Loucy (cell line): ENCODE data around the gene CD74.

Experiments used
- H2AFZ ChIP-seq: fragments of 200-600 bp; sonication (generic); 2 replicates; pipeline ENCODE4 v1.6.0; 2016; ENCODE audit warnings: antibody characterized with exemption, mild to moderate bottlenecking, low read length, moderate library complexity
- H3F3A ChIP-seq: fragments of 200-600 bp; 2 replicates; pipeline ENCODE4 v1.6.0; 2016; ENCODE audit warnings: antibody characterized with exemption, low read depth, mild to moderate bottlenecking
- H3K27me3 ChIP-seq: fragments of 200-600 bp; sonication (generic); 2 replicates; pipeline ENCODE4 v1.6.1; 2014; ENCODE audit warnings: low read length, mild to moderate bottlenecking; ENCODE audit not compliant: insufficient read depth, poor library complexity, severe bottlenecking
- H3K36me3 ChIP-seq: fragments of 200-600 bp; sonication (generic); 2 replicates; pipeline ENCODE4 v1.6.1; 2016; ENCODE audit warnings: low read length; ENCODE audit not compliant: insufficient read depth
- H3K4me1 ChIP-seq: fragments of 200-600 bp; sonication (generic); 2 replicates; pipeline ENCODE4 v1.5.1; 2014; ENCODE audit warnings: low read length, mild to moderate bottlenecking; ENCODE audit not compliant: insufficient read depth, poor library complexity, severe bottlenecking
- H3K4me2 ChIP-seq: fragments of 200-600 bp; sonication (generic); 2 replicates; pipeline ENCODE4 v1.6.0; 2014; ENCODE audit warnings: antibody characterized with exemption, low read length, low read depth, mild to moderate bottlenecking; ENCODE audit not compliant: poor library complexity, severe bottlenecking
- H3K4me3 ChIP-seq: fragments of 200-600 bp; sonication (generic); 2 replicates; pipeline ENCODE4 v1.5.1; 2014; ENCODE audit warnings: low read length, mild to moderate bottlenecking, mixed read lengths; ENCODE audit not compliant: poor library complexity, severe bottlenecking
- H3K79me2 ChIP-seq: fragments of 200-600 bp; sonication (generic); 2 replicates; pipeline ENCODE4 v1.6.1; 2014; ENCODE audit warnings: low read length; ENCODE audit not compliant: insufficient read depth
- H3K9ac ChIP-seq: fragments of 200-600 bp; sonication (generic); 2 replicates; pipeline ENCODE4 v1.6.0; 2014; ENCODE audit warnings: mild to moderate bottlenecking, low read depth, low read length, moderate library complexity; ENCODE audit not compliant: poor library complexity, severe bottlenecking
- H3K9me2 ChIP-seq: fragments of 200-600 bp; sonication (generic); replicated peaks from 2 replicates; pipeline ENCODE4 v1.6.1; 2016; ENCODE audit warnings: low read depth, low read length, mixed read lengths
- H3K9me3 ChIP-seq: fragments of 200-600 bp; sonication (generic); 2 replicates; pipeline ENCODE4 v1.6.1; 2014; ENCODE audit warnings: mild to moderate bottlenecking, antibody characterized with exemption, low read length, low read depth; ENCODE audit not compliant: insufficient read depth
- H4K20me1 ChIP-seq: fragments of 200-600 bp; sonication (generic); 2 replicates; pipeline ENCODE4 v1.6.0; 2014; ENCODE audit warnings: antibody characterized with exemption, low read length, mild to moderate bottlenecking; ENCODE audit not compliant: insufficient read depth, poor library complexity, severe bottlenecking
- EZH2phosphoT487 ChIP-seq: fragments of 200-600 bp; IDR thresholded peaks from 2 replicates; pipeline ENCODE4 v1.6.1; 2018; ENCODE audit warnings: antibody characterized with exemption, mild to moderate bottlenecking, moderate library complexity, borderline replicate concordance
- TF ChIP-seq, protein P1 (sequence below): fragments of 200-600 bp; sonication (generic); conservative IDR thresholded peaks from 2 replicates; pipeline ENCODE4 v1.5.1; 2014; ENCODE audit warnings: mild to moderate bottlenecking, antibody characterized with exemption, low read length

Gene CD74

DNA sequence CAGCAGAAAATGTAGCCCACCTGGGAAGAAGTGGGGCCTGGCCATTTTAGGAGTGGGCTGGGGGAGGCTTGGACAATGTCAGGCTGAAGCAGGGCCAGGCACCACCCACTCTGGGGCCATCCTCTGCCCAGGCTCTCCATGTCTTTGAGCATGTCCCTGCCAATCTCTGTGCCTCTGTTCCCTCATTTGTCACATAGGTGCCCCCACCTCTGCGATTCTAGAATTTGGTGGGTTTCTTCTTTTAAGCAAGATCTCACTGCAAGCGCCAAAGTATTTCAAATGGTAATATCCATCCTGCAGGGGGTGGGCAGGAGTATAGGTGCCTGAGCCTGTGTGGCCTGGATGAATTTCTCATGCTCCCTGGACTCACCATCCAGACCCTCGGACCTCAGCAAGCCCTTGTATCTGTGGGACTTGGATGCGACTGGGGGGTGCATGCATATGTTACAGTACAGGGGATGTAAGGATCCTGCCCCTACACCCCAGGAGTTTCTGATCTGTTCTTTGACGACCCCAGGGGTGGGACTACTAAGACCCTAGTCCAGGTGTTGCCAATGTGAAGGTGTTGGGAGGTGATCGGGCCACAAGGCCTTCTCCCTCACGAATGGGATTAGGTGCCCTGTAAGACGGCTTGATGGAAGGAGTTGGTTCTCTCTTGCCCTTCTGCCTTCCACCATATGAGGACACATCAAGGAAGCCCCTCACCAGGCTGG is 4.3 kb downstream of the CD74 start:
- Histone ChIP-seq H3K4me2 (no peak overlapping the region), H3K4me3 (no peak overlapping the region), H3K9ac (no peak overlapping the region), H4K20me1 (no peaks in the 10 kb centered on the region), H3K27me3 (no peaks in the 10 kb centered on the region), H3K36me3 (no peaks in the 10 kb centered on the region), H3K79me2 (no peaks in the 10 kb centered on the region), H3K9me2 (no peaks in the 10 kb centered on the region), H2AFZ (no peak overlapping the region), H3K4me1 (peaks cover 5% of the 10 kb centered on the region), H3F3A (no peaks in the 10 kb centered on the region), H3K9me3 (no peaks in the 10 kb centered on the region)
- TF ChIP-seq, protein P1, sequence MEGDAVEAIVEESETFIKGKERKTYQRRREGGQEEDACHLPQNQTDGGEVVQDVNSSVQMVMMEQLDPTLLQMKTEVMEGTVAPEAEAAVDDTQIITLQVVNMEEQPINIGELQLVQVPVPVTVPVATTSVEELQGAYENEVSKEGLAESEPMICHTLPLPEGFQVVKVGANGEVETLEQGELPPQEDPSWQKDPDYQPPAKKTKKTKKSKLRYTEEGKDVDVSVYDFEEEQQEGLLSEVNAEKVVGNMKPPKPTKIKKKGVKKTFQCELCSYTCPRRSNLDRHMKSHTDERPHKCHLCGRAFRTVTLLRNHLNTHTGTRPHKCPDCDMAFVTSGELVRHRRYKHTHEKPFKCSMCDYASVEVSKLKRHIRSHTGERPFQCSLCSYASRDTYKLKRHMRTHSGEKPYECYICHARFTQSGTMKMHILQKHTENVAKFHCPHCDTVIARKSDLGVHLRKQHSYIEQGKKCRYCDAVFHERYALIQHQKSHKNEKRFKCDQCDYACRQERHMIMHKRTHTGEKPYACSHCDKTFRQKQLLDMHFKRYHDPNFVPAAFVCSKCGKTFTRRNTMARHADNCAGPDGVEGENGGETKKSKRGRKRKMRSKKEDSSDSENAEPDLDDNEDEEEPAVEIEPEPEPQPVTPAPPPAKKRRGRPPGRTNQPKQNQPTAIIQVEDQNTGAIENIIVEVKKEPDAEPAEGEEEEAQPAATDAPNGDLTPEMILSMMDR = no peak
- no peak for TF ChIP-seq EZH2phosphoT487

DNA sequence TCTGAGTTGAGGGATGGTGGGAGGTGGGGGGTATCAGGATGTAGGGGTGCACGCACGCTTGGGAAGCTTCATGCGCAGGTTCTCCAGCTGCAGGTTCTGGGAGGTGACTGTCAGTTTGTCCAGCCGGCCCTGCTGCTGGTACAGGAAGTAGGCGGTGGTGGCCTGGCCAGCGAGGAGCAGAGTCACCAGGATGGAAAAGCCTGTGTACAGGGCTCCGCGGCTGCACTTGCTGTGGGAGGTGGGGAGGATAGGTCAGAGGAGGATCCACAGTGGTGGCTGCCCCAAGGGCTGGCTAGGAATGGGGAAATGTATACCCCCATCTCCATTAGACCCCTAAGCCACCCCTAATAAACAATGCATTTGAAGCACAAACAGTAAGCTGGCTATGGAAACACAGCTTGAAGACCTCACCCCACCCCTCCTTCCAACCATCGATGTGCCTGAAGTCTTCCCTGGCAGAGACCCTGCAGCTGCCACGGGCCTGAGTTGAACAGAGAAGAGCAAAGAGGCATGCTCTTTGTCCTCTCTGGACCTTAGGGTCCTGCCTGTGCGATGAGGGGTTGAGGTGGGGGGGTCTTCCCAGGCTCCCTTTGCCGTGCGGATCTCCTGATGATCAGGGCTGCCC is 5.5 kb downstream of the CD74 start:
- Histone ChIP-seq H3K9me3 (no peaks in the 10 kb centered on the region), H3K79me2 (no peaks in the 10 kb centered on the region), H3K27me3 (no peaks in the 10 kb centered on the region), H3K9me2 (no peaks in the 10 kb centered on the region), H3K4me2 (no peak overlapping the region), H3K4me3 (no peak overlapping the region), H3K36me3 (no peaks in the 10 kb centered on the region; the same call in 1 of the 2 replicates), H3K9ac (no peak overlapping the region), H4K20me1 (no peaks in the 10 kb centered on the region), H3F3A (no peaks in the 10 kb centered on the region), H2AFZ (no peak overlapping the region), H3K4me1 (peaks cover 5% of the 10 kb centered on the region)
- no peak for TF ChIP-seq EZH2phosphoT487
- TF ChIP-seq, protein P1 = no peak

- Histone ChIP-seq H2AFZ (no peak overlapping the region), H3K4me1 (peaks cover 7% of the 10 kb centered on the region), H3K9me3 (no peaks in the 10 kb centered on the region), H3K4me2 (no peak overlapping the region), H3K79me2 (no peaks in the 10 kb centered on the region), H4K20me1 (no peaks in the 10 kb centered on the region), H3F3A (no peaks in the 10 kb centered on the region), H3K36me3 (no peaks in the 10 kb centered on the region; the same call in 1 of the 2 replicates), H3K9ac (no peak overlapping the region), H3K9me2 (no peaks in the 10 kb centered on the region), H3K27me3 (no peaks in the 10 kb centered on the region), H3K4me3 (no peak overlapping the region)
- no peak for TF ChIP-seq EZH2phosphoT487
- TF ChIP-seq, protein P1 = no peak
Measured at GRCh38 chr5:150406723-150407095, 6.0 kb downstream of the CD74 start.
